Right lobe of liver (tissue), 4 donors: Measurements from ENCODE around the gene SH3RF2.

Source experiments
- POLR2A ChIP-seq: fragments of 450-650 bp; IDR thresholded peaks from one replicate; pipeline ENCODE4 v1.6.1; 2017; ENCODE audit warnings: antibody characterized with exemption, mild to moderate bottlenecking
- TF ChIP-seq, protein P1 (sequence below), 4 donors: fragments of 200-600 bp in 3 of 4; fragments of 450-650 bp in 1 of 4; IDR thresholded peaks; one replicate each; pipeline versions ENCODE4 v1.5.1 to v1.8.0; 2016 to 2022; ENCODE audit warnings: antibody characterized with exemption in 4 of 4, mild to moderate bottlenecking in 2 of 4
- donor health status: DM: no; HTN: no; CAD: no.
- donor health status: DM: no; HTN: no; CAD: no.
- donor health status: DM: no; HTN: yes; CAD: no.

GRCh38 chr5:145923405-145923804 is 13.0 kb upstream of the SH3RF2 start:
- TF ChIP-seq, protein P1, sequence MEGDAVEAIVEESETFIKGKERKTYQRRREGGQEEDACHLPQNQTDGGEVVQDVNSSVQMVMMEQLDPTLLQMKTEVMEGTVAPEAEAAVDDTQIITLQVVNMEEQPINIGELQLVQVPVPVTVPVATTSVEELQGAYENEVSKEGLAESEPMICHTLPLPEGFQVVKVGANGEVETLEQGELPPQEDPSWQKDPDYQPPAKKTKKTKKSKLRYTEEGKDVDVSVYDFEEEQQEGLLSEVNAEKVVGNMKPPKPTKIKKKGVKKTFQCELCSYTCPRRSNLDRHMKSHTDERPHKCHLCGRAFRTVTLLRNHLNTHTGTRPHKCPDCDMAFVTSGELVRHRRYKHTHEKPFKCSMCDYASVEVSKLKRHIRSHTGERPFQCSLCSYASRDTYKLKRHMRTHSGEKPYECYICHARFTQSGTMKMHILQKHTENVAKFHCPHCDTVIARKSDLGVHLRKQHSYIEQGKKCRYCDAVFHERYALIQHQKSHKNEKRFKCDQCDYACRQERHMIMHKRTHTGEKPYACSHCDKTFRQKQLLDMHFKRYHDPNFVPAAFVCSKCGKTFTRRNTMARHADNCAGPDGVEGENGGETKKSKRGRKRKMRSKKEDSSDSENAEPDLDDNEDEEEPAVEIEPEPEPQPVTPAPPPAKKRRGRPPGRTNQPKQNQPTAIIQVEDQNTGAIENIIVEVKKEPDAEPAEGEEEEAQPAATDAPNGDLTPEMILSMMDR (IDR thresholded peaks at IDR 0.05): no peak
- TF ChIP-seq POLR2A: no peak
